OCI-LY7 (cell line): ENCODE results near the gene PLEKHM3. TPM values are rescaled to one million over a fixed set of nuclear protein-coding genes. Genes with fewer than 3 reads are reported as not detected.

Experiments
- BruUV-seq: library from RNA; stranded (reverse); fragments of 400-500 nt; replicated peaks from 2 replicates; lab custom pipeline; 2021; lab: Mats Ljungman, UMichigan
- CTCF ChIA-PET: fragments of 300-600 bp; sonication (Branson Sonifier 250); formaldehyde crosslinking; loops from one replicate; lab custom pipeline; 2022; ENCODE audit warnings: antibody characterized with exemption; ENCODE audit not compliant: unreplicated experiment; lab: Charles Lee
- POLR2A ChIA-PET: fragments of 300-600 bp; sonication (Branson Sonifier 250); formaldehyde crosslinking; loops from one replicate; lab custom pipeline; 2022; ENCODE audit warnings: antibody characterized with exemption; lab: Charles Lee
- DNase-seq: peaks from one replicate; pipeline ENCODE4 v3.0.0-alpha.2; 2015; ENCODE audit warnings: low spot score
- H2AFZ ChIP-seq: fragments of 200-600 bp; sonication (generic), shearing (Covaris generic); 2 replicates; pipeline ENCODE4 v1.6.1; 2014; ENCODE audit warnings: mild to moderate bottlenecking, antibody characterized with exemption, low read length, moderate library complexity
- H3K27ac ChIP-seq: fragments of 200-600 bp; sonication (generic); 2 replicates; pipeline ENCODE4 v1.5.1; 2014; ENCODE audit warnings: mixed run types, low read depth, mild to moderate bottlenecking, moderate library complexity, low read length, inconsistent platforms; ENCODE audit not compliant: poor library complexity, severe bottlenecking
- H3K36me3 ChIP-seq: fragments of 200-600 bp; sonication (generic); 2 replicates; pipeline ENCODE4 v1.6.1; 2014; ENCODE audit warnings: mild to moderate bottlenecking, antibody characterized with exemption, low read length, moderate library complexity, mixed read lengths; ENCODE audit not compliant: insufficient read depth
- H3K4me1 ChIP-seq: fragments of 200-600 bp; sonication (generic); 2 replicates; pipeline ENCODE4 v1.5.1; 2014; ENCODE audit warnings: mild to moderate bottlenecking, low read length; ENCODE audit not compliant: insufficient read depth, poor library complexity, severe bottlenecking
- H3K4me2 ChIP-seq: fragments of 200-600 bp; sonication (generic); 2 replicates; pipeline ENCODE4 v1.6.1; 2014; ENCODE audit warnings: mild to moderate bottlenecking, low read length
- H3K4me3 ChIP-seq: fragments of 200-600 bp; sonication (generic); 2 replicates; pipeline ENCODE4 v1.5.1; 2014; ENCODE audit warnings: mild to moderate bottlenecking, low read depth, low read length; ENCODE audit not compliant: poor library complexity, severe bottlenecking
- H3K79me2 ChIP-seq: fragments of 200-600 bp; sonication (generic); 2 replicates; pipeline ENCODE4 v1.6.1; 2016; ENCODE audit warnings: low read depth, mild to moderate bottlenecking, low read length, moderate library complexity, mixed read lengths; ENCODE audit not compliant: insufficient read depth
- H3K9me2 ChIP-seq: fragments of 200-600 bp; sonication (generic); 2 replicates; pipeline ENCODE4 v1.6.1; 2016; ENCODE audit warnings: mild to moderate bottlenecking, low read length, mixed read lengths; ENCODE audit not compliant: insufficient read depth
- H3K9me3 ChIP-seq: fragments of 200-600 bp; sonication (generic); 2 replicates; pipeline ENCODE4 v1.6.1; 2014; ENCODE audit warnings: mild to moderate bottlenecking, mixed run types, low read length, mixed read lengths
- H4K20me1 ChIP-seq: fragments of 200-600 bp; sonication (generic); 2 replicates; pipeline ENCODE4 v1.6.1; 2014; ENCODE audit warnings: mild to moderate bottlenecking, antibody characterized with exemption, low read length, moderate library complexity, mixed read lengths; ENCODE audit not compliant: insufficient read depth
- EZH2phosphoT487 ChIP-seq: fragments of 200-600 bp; sonication (generic); IDR thresholded peaks from 2 replicates; pipeline ENCODE4 v1.6.1; 2018; ENCODE audit warnings: low read depth, borderline replicate concordance, mild to moderate bottlenecking, mixed run types, antibody characterized with exemption, low read length, moderate library complexity, mixed read lengths
- intact Hi-C: fragments of 100-400 bp; cut with micrococcal nuclease; formaldehyde crosslinking; loops from one replicate; pipeline ENCODE4 v1.10.0; 2022; ENCODE audit not compliant: unreplicated experiment
- total RNA-seq, 2 experiments: library from RNA; depleted of rRNA in 1 of 2; stranded (reverse); fragments of >200 nt in 1 of 2; shearing (Covaris generic) in 1 of 2; gene quantifications; 2 replicates each; pipeline ENCODE4 v1.2.3, GENCODE V29; 2014 to 2022
- TF ChIP-seq, protein P1 (sequence below): fragments of 200-600 bp; sonication (generic); conservative IDR thresholded peaks from 2 replicates; pipeline ENCODE4 v1.5.1; 2014; ENCODE audit warnings: mild to moderate bottlenecking, antibody characterized with exemption, low read length, moderate library complexity, mixed read lengths

Gene PLEKHM3
- total RNA-seq, 2 experiments from 2014 or later: 3.7 to 6.3 TPM

DNA sequence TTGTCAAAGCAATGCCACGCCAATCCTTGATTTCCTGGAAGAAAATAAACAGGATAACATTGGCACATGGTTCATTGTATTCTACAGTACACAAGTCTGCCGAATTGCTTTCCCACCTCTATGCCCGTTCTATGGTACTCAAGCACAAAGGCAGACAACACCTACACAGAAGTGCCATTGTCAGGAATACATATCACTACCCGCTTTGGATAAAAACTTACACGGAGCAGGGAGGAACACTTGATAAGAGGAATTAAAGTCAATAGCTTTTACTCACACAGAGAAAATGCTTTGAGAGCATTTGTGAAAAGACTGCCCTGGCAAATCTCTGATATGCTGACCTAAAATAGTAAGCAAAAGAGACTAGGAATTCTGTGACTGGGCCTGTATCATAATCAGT is 23.4 kb downstream of the PLEKHM3 start:
- H4K20me1 ChIP-seq: no peaks in the 10 kb centered on the region
- no peaks in the 10 kb centered on the region for H3K36me3 ChIP-seq
- ChIA-PET CTCF (no interaction called here), POLR2A (interaction anchor here (2.3 kb wide), 1 partner anchor 15 kb away, joined by 6 read pairs; no protein-coding TSS in a partner anchor)
- H3K4me1 ChIP-seq: no peaks in the 10 kb centered on the region
- no TSS peak for BruUV-seq
- intact Hi-C loops: no loop called here
- H3K4me3 ChIP-seq: no peak overlapping the region
- TF ChIP-seq, protein P1, sequence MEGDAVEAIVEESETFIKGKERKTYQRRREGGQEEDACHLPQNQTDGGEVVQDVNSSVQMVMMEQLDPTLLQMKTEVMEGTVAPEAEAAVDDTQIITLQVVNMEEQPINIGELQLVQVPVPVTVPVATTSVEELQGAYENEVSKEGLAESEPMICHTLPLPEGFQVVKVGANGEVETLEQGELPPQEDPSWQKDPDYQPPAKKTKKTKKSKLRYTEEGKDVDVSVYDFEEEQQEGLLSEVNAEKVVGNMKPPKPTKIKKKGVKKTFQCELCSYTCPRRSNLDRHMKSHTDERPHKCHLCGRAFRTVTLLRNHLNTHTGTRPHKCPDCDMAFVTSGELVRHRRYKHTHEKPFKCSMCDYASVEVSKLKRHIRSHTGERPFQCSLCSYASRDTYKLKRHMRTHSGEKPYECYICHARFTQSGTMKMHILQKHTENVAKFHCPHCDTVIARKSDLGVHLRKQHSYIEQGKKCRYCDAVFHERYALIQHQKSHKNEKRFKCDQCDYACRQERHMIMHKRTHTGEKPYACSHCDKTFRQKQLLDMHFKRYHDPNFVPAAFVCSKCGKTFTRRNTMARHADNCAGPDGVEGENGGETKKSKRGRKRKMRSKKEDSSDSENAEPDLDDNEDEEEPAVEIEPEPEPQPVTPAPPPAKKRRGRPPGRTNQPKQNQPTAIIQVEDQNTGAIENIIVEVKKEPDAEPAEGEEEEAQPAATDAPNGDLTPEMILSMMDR: no peak
- no peak for TF ChIP-seq EZH2phosphoT487
- no peaks in the 10 kb centered on the region for H3K9me2 ChIP-seq
- no peak overlapping the region for H2AFZ ChIP-seq
- no peaks in the 10 kb centered on the region for H3K9me3 ChIP-seq
- no peak overlapping the region for H3K4me2 ChIP-seq
- no peaks in the 10 kb centered on the region for H3K79me2 ChIP-seq
- no peak overlapping the region for H3K27ac ChIP-seq
- no peak for DNase-seq

DNA sequence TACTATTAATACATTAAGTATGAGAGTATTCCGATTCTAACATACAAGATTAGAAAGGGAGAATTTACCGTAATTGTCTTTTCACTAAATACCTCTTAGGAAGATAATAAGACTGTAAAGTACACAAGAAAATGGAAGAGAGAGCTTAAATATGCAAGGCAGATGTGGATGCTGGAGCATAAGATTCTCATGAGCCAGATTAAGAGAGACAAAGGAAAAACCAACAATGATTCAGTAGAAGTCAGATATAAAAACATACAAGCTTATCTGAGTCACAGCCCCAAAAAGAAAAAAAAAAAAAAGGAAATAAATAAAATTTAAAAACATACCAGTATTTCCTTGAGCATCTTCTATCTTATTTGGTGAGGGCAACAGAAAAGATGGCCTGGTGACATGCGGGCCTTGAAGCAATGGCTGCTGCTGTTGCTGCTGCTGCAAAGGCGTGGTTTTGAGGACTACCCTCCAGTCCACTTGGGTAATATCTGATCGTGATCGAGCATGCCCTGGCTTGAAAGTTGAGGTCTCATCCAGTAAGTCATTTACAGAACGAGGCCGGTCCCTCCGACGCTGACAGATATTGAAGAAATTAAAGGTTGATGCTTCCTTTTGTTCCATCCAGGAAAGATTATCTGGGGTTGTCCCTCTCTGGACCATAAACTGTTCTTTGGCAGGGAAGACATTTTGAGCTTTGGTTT is 24.5 kb downstream of the PLEKHM3 start:
- BruUV-seq: no TSS peak
- Histone ChIP-seq H3K9me3 (no peaks in the 10 kb centered on the region), H2AFZ (no peak overlapping the region), H4K20me1 (no peaks in the 10 kb centered on the region), H3K27ac (no peak overlapping the region), H3K4me1 (no peaks in the 10 kb centered on the region), H3K9me2 (no peaks in the 10 kb centered on the region), H3K4me3 (no peak overlapping the region), H3K4me2 (no peak overlapping the region), H3K79me2 (no peaks in the 10 kb centered on the region), H3K36me3 (no peaks in the 10 kb centered on the region)
- ChIA-PET POLR2A (interaction anchor here (0.6 to 2.3 kb wide), 4 partner anchors 9 to 1391 kb away, joined by 3 to 6 read pairs (median 4); no protein-coding TSS in a partner anchor), CTCF (no interaction called here)
- TF ChIP-seq, protein P1: no peak
- no peak for TF ChIP-seq EZH2phosphoT487
- no peak for DNase-seq
- intact Hi-C loops: no loop called here

DNA sequence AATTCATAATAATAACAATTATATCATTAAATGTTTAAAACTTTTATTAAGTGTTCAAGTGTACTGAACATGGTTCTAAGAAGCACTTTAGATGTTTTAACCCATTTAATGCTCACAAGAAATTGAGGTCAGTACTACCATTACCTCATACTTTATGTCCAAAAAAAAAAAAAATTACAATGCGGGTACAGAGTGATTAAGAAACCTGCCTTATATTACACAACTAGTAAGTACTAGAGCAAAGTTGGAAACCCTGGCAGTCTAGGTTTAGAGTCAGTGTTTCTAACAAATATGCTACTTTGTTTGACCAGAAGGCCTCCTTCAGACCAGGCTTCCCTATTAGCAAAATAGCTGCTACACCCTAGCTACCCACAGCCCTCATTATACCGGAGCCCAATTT is 28.5 kb downstream of the PLEKHM3 start:
- H3K27ac ChIP-seq: no peak overlapping the region
- no peak overlapping the region for H2AFZ ChIP-seq
- no peaks in the 10 kb centered on the region for H3K36me3 ChIP-seq
- no peaks in the 10 kb centered on the region for H4K20me1 ChIP-seq
- H3K4me3 ChIP-seq: no peak overlapping the region
- TF ChIP-seq, protein P1: no peak
- TF ChIP-seq EZH2phosphoT487: no peak
- CTCF ChIA-PET: no interaction called here
- no peaks in the 10 kb centered on the region for H3K9me2 ChIP-seq
- no peaks in the 10 kb centered on the region for H3K9me3 ChIP-seq
- no peak overlapping the region for H3K4me2 ChIP-seq
- no peak for DNase-seq
- POLR2A ChIA-PET: interaction anchor here (0.7 kb wide), 1 partner anchor 66 kb away, joined by 4 read pairs; no protein-coding TSS in a partner anchor
- H3K4me1 ChIP-seq: no peaks in the 10 kb centered on the region
- intact Hi-C loops: no loop called here
- H3K79me2 ChIP-seq: no peaks in the 10 kb centered on the region
- no TSS peak for BruUV-seq
